Heart left ventricle (tissue), 16 donors: ENCODE data around the gene DMD. TPM values are rescaled to one million over a fixed set of nuclear protein-coding genes. Genes with fewer than 3 reads are reported as not detected.

Experiments
- ATAC-seq, 4 donors: fragments of 200-7000 bp; cut with Tn5 transposase; one replicate each; pipeline ENCODE4 v1.9.1; 2020 to 2022; ENCODE audit warnings: moderate library complexity in 4 of 4, mild to moderate bottlenecking in 3 of 4, moderate number of reproducible peaks in 1 of 4
- DNase-seq, 5 donors: peaks; one replicate each; pipeline ENCODE4 v3.0.0-alpha.2; 2020
- H3K27ac ChIP-seq, 12 donors: fragments of 200-600 bp; sonication (generic) in 4 of 12; one replicate each; pipeline versions ENCODE4 v1.5.0 to v1.8.0; 2016 to 2022; ENCODE audit warnings: mild to moderate bottlenecking in 2 of 12
- H3K27me3 ChIP-seq, 9 donors: fragments of 200-600 bp; sonication (generic) in 2 of 9; one replicate each; pipeline versions ENCODE4 v1.5.1 to v1.8.0; 2016 to 2022; ENCODE audit warnings: mild to moderate bottlenecking in 3 of 9
- H3K36me3 ChIP-seq, 9 donors: fragments of 200-600 bp; sonication (generic) in 2 of 9; one replicate each; pipeline versions ENCODE4 v1.5.0 to v1.8.0; 2018 to 2022; ENCODE audit warnings: mild to moderate bottlenecking in 2 of 9
- H3K4me1 ChIP-seq, 12 donors: fragments of 200-600 bp; sonication (generic) in 4 of 12; one replicate each; pipeline versions ENCODE4 v1.5.0 to v1.8.0; 2016 to 2022; ENCODE audit warnings: mild to moderate bottlenecking in 3 of 12
- H3K4me3 ChIP-seq, 12 donors: fragments of 200-600 bp; sonication (generic) in 4 of 12; one replicate each; pipeline versions ENCODE4 v1.5.0 to v1.8.0; 2017 to 2022; ENCODE audit warnings: mild to moderate bottlenecking in 9 of 12, moderate library complexity in 4 of 12
- H3K9me3 ChIP-seq, 12 donors: fragments of 200-600 bp; sonication (generic) in 4 of 12; one replicate each; pipeline versions ENCODE4 v1.5.0 to v1.8.0; 2016 to 2022; ENCODE audit warnings: mild to moderate bottlenecking in 1 of 12
- CTCF ChIP-seq, 12 donors: fragments of 200-600 bp; sonication (generic) in 4 of 12; IDR thresholded peaks; one replicate each; pipeline versions ENCODE4 v1.5.0 to v1.8.0; 2018 to 2022; ENCODE audit warnings: antibody characterized with exemption in 12 of 12, mild to moderate bottlenecking in 5 of 12
- POLR2A ChIP-seq, 2 donors: fragments of 450-650 bp; IDR thresholded peaks; one replicate each; pipeline ENCODE4 v1.6.1; 2017; ENCODE audit warnings: antibody characterized with exemption in 2 of 2, mild to moderate bottlenecking in 2 of 2, moderate library complexity in 2 of 2
- WGBS, 4 donors: extraction: QIAGEN DNeasy Blood & Tissue Kit in 2 of 4; methylation state at CpG; one replicate each; pipeline versions ENCODE4 v1.1.5 to v1.1.7; 2013 to 2018; 5-methylcytosine and 5-hydroxymethylcytosine counted together
- intact Hi-C, 10 donors: fragments of 100-400 bp; cut with DNase I; formaldehyde crosslinking; loops; one replicate each; pipeline versions ENCODE4 v1.11.1 to v1.14.2; 2022
- polyA plus RNA-seq, 2 donors: library from polyadenylated mRNA; stranded (reverse); fragments of 200-250 nt; gene quantifications; one replicate each; pipeline ENCODE4 v1.2.3, GENCODE V29; 2013
- total RNA-seq, 9 donors: library from RNA; depleted of rRNA in 2 of 9; stranded (reverse); fragments of >200 nt in 2 of 9; fragmentation: NEBNext Ultra II Directional in 3 of 9; extraction: Animal tissue kit (Norgen Biotek cat#: 25700) in 3 of 9; gene quantifications; one replicate each; pipeline versions ENCODE4 v1.1.0 to v1.2.4, GENCODE V29; 2016 to 2023
- donor health status: ischemic (EF 13 %, LVEDD 7.1; RV severe dilation, severe dysfunction).
- donor health status: healthy with polysubstance abuse.
- donor health status: DM: no; HTN: yes; CAD: no.
- donor health status: DM: no; HTN: no; CAD: no.
- donor health status: ischemic (EF 25% LVEDD 6.9; RV normal size, moderate dysfunction).
- donor health status: ischemic (EF 25% LVEDD 5.7; RV mildly dilated, moderate dysfunction).
- donor health status: healthy.
- donor health status: DM: yes; HTN: yes; CAD: no.
- donor health status: ischemic (EF 35%, LVEDD 5.7; RV mildly dilated, moderate dysfunction).
- donor health status: nonischemic (EF 11% LVEDD 7.7; RV severe dilation, severe dysfunction).
- donor health status: DM: yes; HTN: yes; CAD: no.
- donor health status: PGD.
- donor health status: ischemic (EF 29% LVEDD 5.4; RV normal size, mild dysfunction).
- donor health status: nonischemic (EF 23%, LVEDD 6.1; RV moderate dilation, normal function).

The DMD gene
- total and polyA plus RNA-seq, 11 donors = 34.7 to 236 (median 162) TPM

GRCh38 chrX:32041181-32041580, 1170.2 kb downstream of the DMD start:
- Histone ChIP-seq H3K27me3 (no peaks in the 10 kb centered on the region), H3K9me3 (no peaks in the 10 kb centered on the region), H3K27ac (no peak overlapping the region), H3K36me3 (no peaks in the 10 kb centered on the region), H3K4me1 (no peaks in the 10 kb centered on the region), H3K4me3 (no peak overlapping the region)
- whole genome bisulfite sequencing, 4 donors = 65 to 80% (median 70%) methylated on average over 4 of the region's 4 CpGs
- ATAC-seq (no peak), DNase-seq (no peak)
- no peak for TF ChIP-seq CTCF (IDR thresholded peaks at IDR 0.05)
- no peak for TF ChIP-seq POLR2A (IDR thresholded peaks at IDR 0.05)
- intact Hi-C loops = no loop called here

GRCh38 chrX:32026772-32027171, 1184.6 kb downstream of the DMD start:
- DNase-seq = no peak
- Histone ChIP-seq H3K36me3 (no peaks in the 10 kb centered on the region), H3K4me3 (no peak overlapping the region), H3K9me3 (no peaks in the 10 kb centered on the region), H3K4me1 (no peaks in the 10 kb centered on the region), H3K27me3 (no peaks in the 10 kb centered on the region), H3K27ac (no peak overlapping the region)
- TF ChIP-seq POLR2A (IDR thresholded peaks at IDR 0.05) = no peak
- TF ChIP-seq CTCF (IDR thresholded peaks at IDR 0.05) = no peak
- no peak for ATAC-seq
- WGBS, 4 donors = 49 to 92% (median 72%) methylated on average over 3 of the region's 3 CpGs
- intact Hi-C loops = no loop called here

GRCh38 chrX:32024072-32024471, 1187.3 kb downstream of the DMD start:
- TF ChIP-seq CTCF (IDR thresholded peaks at IDR 0.05) (no peak), POLR2A (IDR thresholded peaks at IDR 0.05) (no peak)
- Histone ChIP-seq H3K9me3 (no peaks in the 10 kb centered on the region), H3K27ac (no peak overlapping the region), H3K36me3 (no peaks in the 10 kb centered on the region), H3K27me3 (no peaks in the 10 kb centered on the region), H3K4me1 (no peaks in the 10 kb centered on the region), H3K4me3 (no peak overlapping the region)
- DNase-seq = no peak
- intact Hi-C loops = no loop called here
- ATAC-seq = no peak
- WGBS, 4 donors = 78 to 94% (median 88%) methylated on average over 9 of the region's 9 CpGs

GRCh38 chrX:32016195-32016594, 1195.2 kb downstream of the DMD start:
- no peak overlapping the region for H3K4me3 ChIP-seq
- no peaks in the 10 kb centered on the region for H3K4me1 ChIP-seq
- H3K9me3 ChIP-seq = no peaks in the 10 kb centered on the region
- no peaks in the 10 kb centered on the region for H3K27me3 ChIP-seq
- DNase-seq (no peak), ATAC-seq (no peak)
- H3K36me3 ChIP-seq = no peaks in the 10 kb centered on the region
- intact Hi-C loops = no loop called here
- TF ChIP-seq CTCF (IDR thresholded peaks at IDR 0.05) (no peak), POLR2A (IDR thresholded peaks at IDR 0.05) (no peak)
- H3K27ac ChIP-seq = no peak overlapping the region
- 74 to 80% (median 77%) methylated on average over 6 of the region's 6 CpGs for WGBS, 4 donors
